K562 (cell line): Measurements from ENCODE around the gene VARS1.

ENCODE experiments used
- BRCA1 ChIP-seq, 2 experiments: fragments of 450-650 bp in 1 of 2; sonication (generic) in 1 of 2; formaldehyde crosslinking in 1 of 2; IDR thresholded peaks; 2 replicates each; pipeline versions ENCODE4 v1.5.0 to v1.6.1; 2017 to 2020; ENCODE audit warnings: mild to moderate bottlenecking in 1 of 2, missing genetic modification reagents in 1 of 2
- DNMT1 ChIP-seq: fragments of 450-650 bp; IDR thresholded peaks from 2 replicates; pipeline ENCODE4 v1.6.1; 2016; ENCODE audit warnings: antibody characterized with exemption, mild to moderate bottlenecking
- FOXK2 ChIP-seq, 2 experiments: fragments of 450-650 bp; IDR thresholded peaks in 1 of 2; conservative IDR thresholded peaks in 1 of 2; 2 replicates each; pipeline ENCODE4 v1.6.1; 2016; ENCODE audit warnings: low read depth in 2 of 2, mild to moderate bottlenecking in 1 of 2
- LARP7 ChIP-seq: fragments of 450-650 bp; IDR thresholded peaks from 2 replicates; pipeline ENCODE4 v1.6.1; 2016
- MYBL2 ChIP-seq, 2 experiments: fragments of 450-650 bp in 1 of 2; sonication (generic) in 1 of 2; formaldehyde crosslinking in 1 of 2; IDR thresholded peaks; 2 replicates each; pipeline versions ENCODE4 v1.6.1 to v1.8.1; 2017 to 2022; ENCODE audit warnings: borderline replicate concordance in 1 of 2, inconsistent platforms in 1 of 2, low read depth in 1 of 2, mild to moderate bottlenecking in 1 of 2, missing genetic modification reagents in 1 of 2, moderate library complexity in 1 of 2
- MYC ChIP-seq, 2 experiments: fragments of 250-450 bp in 1 of 2; sonication (Bioruptor Pico) in 1 of 2; IDR thresholded peaks; 2 replicates each; pipeline versions ENCODE4 v1.5.1 to v1.6.1; 2012 to 2021; ENCODE audit warnings: low read depth in 2 of 2, borderline replicate concordance in 1 of 2, improper control_type of control experiment in 1 of 2, low read length in 1 of 2, mild to moderate bottlenecking in 1 of 2, moderate library complexity in 1 of 2
- POLR2A ChIP-seq: fragments of 450-650 bp; conservative IDR thresholded peaks from 2 replicates; pipeline ENCODE4 v1.6.1; 2016
- SIN3A ChIP-seq, 2 experiments: fragments of 150-350 bp in 1 of 2; IDR thresholded peaks; 2 replicates each; pipeline ENCODE4 v1.6.1; 2011 to 2016; ENCODE audit warnings: borderline replicate concordance in 2 of 2, low read depth in 2 of 2, low read length in 2 of 2, mild to moderate bottlenecking in 2 of 2, moderate library complexity in 2 of 2; ENCODE audit not compliant: control insufficient read depth in 1 of 2
- STAT6 ChIP-seq: sonication (generic); formaldehyde crosslinking; IDR thresholded peaks from 2 replicates; pipeline ENCODE4 v1.8.1; 2023; ENCODE audit warnings: mild to moderate bottlenecking, missing genetic modification reagents
- YY1 ChIP-seq, 3 experiments: IDR thresholded peaks; 2 replicates each; pipeline ENCODE4 v1.6.1; 2011; ENCODE audit warnings: low read length in 2 of 3, mild to moderate bottlenecking in 2 of 3, moderate library complexity in 2 of 3, borderline replicate concordance in 1 of 3, control low read depth in 1 of 3, low read depth in 1 of 3; ENCODE audit not compliant: insufficient read depth in 3 of 3, insufficient replicate concordance in 2 of 3, control insufficient read depth in 1 of 3, insufficient read length in 1 of 3; ENCODE audit errors: extremely low read depth in 1 of 3

- TF ChIP-seq POLR2A: no peak
- TF ChIP-seq MYBL2 (IDR thresholded peaks at IDR 0.05; ENCODE audit: low read depth): no peak
- TF ChIP-seq MYBL2 (CRISPR knock-in tag; IDR thresholded peaks at IDR 0.05; ENCODE audit: borderline replicate concordance): no peak
- no peak for TF ChIP-seq SIN3A (IDR thresholded peaks at IDR 0.05; ENCODE audit: borderline replicate concordance in 2 of 2, control insufficient read depth in 1 of 2, low read depth in 2 of 2, low read length in 2 of 2)
- TF ChIP-seq DNMT1: no peak
- TF ChIP-seq FOXK2 (conservative IDR thresholded peaks at IDR 0.05 in 1 of 2, IDR thresholded peaks at IDR 0.05 in 1 of 2; ENCODE audit: low read depth in 2 of 2): no peak
- TF ChIP-seq STAT6 (CRISPR knock-in tag): no peak
- TF ChIP-seq BRCA1 (IDR thresholded peaks at IDR 0.05): no peak
- TF ChIP-seq BRCA1 (CRISPR knock-in tag; IDR thresholded peaks at IDR 0.05): no peak
- TF ChIP-seq MYC (IDR thresholded peaks at IDR 0.05; ENCODE audit: low read depth, low read length): no peak
- no peak for TF ChIP-seq MYC (CRISPR knock-in tag; IDR thresholded peaks at IDR 0.05; ENCODE audit: borderline replicate concordance, low read depth)
- TF ChIP-seq LARP7: no peak
- TF ChIP-seq YY1 (IDR thresholded peaks at IDR 0.05; ENCODE audit: borderline replicate concordance in 1 of 3, control insufficient read depth in 1 of 3, extremely low read depth in 1 of 3, insufficient read depth in 3 of 3, insufficient read length in 1 of 3, insufficient replicate concordance in 2 of 3, low read depth in 1 of 3, low read length in 2 of 3): no peak
These were observed 49.0 kb upstream of the VARS1 start for GRCh38 chr6:31844507-31844906.
